Measurements from ENCODE around the gene MYLK2.

MYLK2 gene

DNA sequence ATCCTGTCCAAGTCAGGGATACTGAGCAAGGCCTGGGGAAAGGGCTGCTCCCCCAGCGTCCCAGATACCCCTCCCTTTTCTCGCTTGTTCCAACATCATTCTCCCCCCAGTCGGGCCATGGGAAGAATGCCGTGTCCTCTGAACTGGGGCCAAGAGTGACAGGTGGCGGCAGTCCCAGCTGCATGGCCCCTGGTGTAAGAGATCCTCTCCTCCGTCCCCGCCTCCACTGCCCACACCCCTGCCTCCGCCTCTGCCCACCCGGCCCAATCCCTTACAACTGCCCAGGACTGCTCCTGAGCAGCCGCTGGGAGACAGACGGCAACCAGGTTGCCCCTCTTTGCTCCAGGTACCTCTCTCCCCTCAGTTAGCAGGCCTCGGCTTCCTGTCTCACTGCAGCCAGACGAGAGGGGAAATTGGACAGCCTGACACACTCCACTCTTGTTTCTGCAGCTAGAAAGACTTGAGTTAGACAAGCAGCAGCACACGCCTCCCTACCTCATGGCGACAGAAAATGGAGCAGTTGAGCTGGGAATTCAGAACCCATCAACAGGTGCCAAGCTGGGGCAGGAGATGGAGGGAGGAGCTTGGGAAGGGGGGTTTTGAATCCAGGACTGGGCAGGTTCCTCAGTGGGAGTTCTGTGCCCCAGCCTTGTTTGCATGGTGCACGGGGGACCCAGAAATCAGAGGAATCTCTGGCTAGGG is at the start of gene MYLK2:
MYLK2 (plus strand) TSS at position 274 of the 702 bp plus-strand sequence; CDS start at position 499, 225 bp downstream.
- H3K36me3 ChIP-seq (ENCODE audit: control insufficient read depth, low read length): no peaks in the 10 kb centered on the region
- no peak within 1 kb of the TSS for H3K4me3 ChIP-seq (ENCODE audit: low read length)
- H3K4me1 ChIP-seq (ENCODE audit: control insufficient read depth, low read length): peaks cover 6% of the 10 kb centered on the region; the same call in 1 of the 2 replicates
- H3K27me3 ChIP-seq (ENCODE audit: control insufficient read depth, low read length): no peaks in the 10 kb centered on the region
- no peaks in the 10 kb centered on the region for H3K79me2 ChIP-seq (ENCODE audit: control insufficient read depth, low read length)
- H3K9me3 ChIP-seq (ENCODE audit: control insufficient read depth, insufficient read depth, low read length): no peaks in the 10 kb centered on the region
- no peaks in the 10 kb centered on the region for H4K20me1 ChIP-seq (ENCODE audit: control insufficient read depth, insufficient read depth, low read depth, low read length)
- H3K4me2 ChIP-seq (ENCODE audit: low read length): no peak within 1 kb of the TSS
- no peak within 1 kb of the TSS for H3K27ac ChIP-seq (ENCODE audit: low read depth, low read length)
- no peaks in the 10 kb centered on the region for H3K9me2 ChIP-seq (replicated peaks; ENCODE audit: control insufficient read depth, low read length)
- no peak for TF ChIP-seq EZH2phosphoT487 (IDR thresholded peaks at IDR 0.05; ENCODE audit: borderline replicate concordance, low read length)
- TF ChIP-seq, protein P1, sequence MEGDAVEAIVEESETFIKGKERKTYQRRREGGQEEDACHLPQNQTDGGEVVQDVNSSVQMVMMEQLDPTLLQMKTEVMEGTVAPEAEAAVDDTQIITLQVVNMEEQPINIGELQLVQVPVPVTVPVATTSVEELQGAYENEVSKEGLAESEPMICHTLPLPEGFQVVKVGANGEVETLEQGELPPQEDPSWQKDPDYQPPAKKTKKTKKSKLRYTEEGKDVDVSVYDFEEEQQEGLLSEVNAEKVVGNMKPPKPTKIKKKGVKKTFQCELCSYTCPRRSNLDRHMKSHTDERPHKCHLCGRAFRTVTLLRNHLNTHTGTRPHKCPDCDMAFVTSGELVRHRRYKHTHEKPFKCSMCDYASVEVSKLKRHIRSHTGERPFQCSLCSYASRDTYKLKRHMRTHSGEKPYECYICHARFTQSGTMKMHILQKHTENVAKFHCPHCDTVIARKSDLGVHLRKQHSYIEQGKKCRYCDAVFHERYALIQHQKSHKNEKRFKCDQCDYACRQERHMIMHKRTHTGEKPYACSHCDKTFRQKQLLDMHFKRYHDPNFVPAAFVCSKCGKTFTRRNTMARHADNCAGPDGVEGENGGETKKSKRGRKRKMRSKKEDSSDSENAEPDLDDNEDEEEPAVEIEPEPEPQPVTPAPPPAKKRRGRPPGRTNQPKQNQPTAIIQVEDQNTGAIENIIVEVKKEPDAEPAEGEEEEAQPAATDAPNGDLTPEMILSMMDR (IDR thresholded peaks at IDR 0.05; ENCODE audit: low read depth, low read length, poor library complexity, severe bottlenecking): no peak
- no peaks in the 10 kb centered on the region for H3F3A ChIP-seq (ENCODE audit: control insufficient read depth, insufficient read depth)

DNA sequence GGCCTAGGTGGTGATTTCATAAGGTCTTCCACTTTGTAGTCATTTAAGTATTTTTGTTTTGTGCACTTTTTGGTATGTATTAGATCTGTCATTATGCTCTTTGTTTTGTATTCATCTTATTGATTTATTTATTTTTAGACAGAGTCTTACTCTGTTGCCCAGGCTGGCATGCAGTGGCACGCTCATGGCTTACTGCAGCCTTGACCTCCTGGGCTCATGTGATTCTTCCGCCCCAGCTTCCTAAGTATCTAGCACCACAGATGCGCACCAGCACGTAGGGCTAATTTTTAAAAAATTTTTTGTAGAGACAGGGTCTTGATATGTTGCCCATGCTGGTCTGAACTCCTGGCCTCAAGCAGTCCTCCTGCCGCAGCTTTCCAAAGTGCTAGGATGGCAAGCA is 49.5 kb upstream of the MYLK2 start:
- Histone ChIP-seq H3K4me1 (ENCODE audit: control insufficient read depth, low read length) (no peaks in the 10 kb centered on the region), H3K4me3 (ENCODE audit: low read length) (no peak overlapping the region), H3K27me3 (ENCODE audit: control insufficient read depth, low read length) (no peaks in the 10 kb centered on the region), H3K79me2 (ENCODE audit: control insufficient read depth, low read length) (peaks cover 26% of the 10 kb centered on the region), H3K27ac (ENCODE audit: low read depth, low read length) (no peak overlapping the region), H3K9me2 (replicated peaks; ENCODE audit: control insufficient read depth, low read length) (no peaks in the 10 kb centered on the region), H3K4me2 (ENCODE audit: low read length) (no peak overlapping the region), H3K9me3 (ENCODE audit: control insufficient read depth, insufficient read depth, low read length) (no peaks in the 10 kb centered on the region), H3F3A (ENCODE audit: control insufficient read depth, insufficient read depth) (0 out of 2 replicates have a peak, but pooled peaks cover under 1% of the 10 kb centered on the region), H4K20me1 (ENCODE audit: control insufficient read depth, insufficient read depth, low read depth, low read length) (no peaks in the 10 kb centered on the region), H3K36me3 (ENCODE audit: control insufficient read depth, low read length) (peaks cover 82% of the 10 kb centered on the region)
- no peak for TF ChIP-seq EZH2phosphoT487 (IDR thresholded peaks at IDR 0.05; ENCODE audit: borderline replicate concordance, low read length)
- TF ChIP-seq, protein P1 (IDR thresholded peaks at IDR 0.05; ENCODE audit: low read depth, low read length, poor library complexity, severe bottlenecking): no peak

DNA sequence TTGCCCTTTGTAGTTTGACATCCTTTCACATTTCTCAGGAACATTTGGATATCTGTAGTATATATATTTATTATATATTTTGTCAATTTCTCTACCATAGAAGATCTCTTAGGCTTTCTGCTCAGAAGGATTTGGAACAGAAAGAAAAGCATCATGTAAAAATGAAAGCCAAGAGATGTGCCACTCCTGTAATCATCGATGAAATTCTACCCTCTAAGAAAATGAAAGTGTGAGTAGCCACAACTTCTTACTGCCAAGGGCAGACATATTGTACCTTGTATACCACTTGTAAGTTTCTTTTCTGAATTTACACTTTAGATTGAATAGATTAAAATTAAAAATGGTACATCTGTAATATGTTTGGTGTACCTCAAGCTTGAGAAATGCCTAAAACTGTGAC is 48.9 kb upstream of the MYLK2 start:
- H3K27ac ChIP-seq (ENCODE audit: low read depth, low read length): no peak overlapping the region
- peaks cover 81% of the 10 kb centered on the region for H3K36me3 ChIP-seq (ENCODE audit: control insufficient read depth, low read length)

More for the DNA sequence above, 48.9 kb upstream of the MYLK2 start:
- Histone ChIP-seq H3K27me3 (ENCODE audit: control insufficient read depth, low read length) (no peaks in the 10 kb centered on the region), H3K79me2 (ENCODE audit: control insufficient read depth, low read length) (peaks cover 22% of the 10 kb centered on the region), H3K4me1 (ENCODE audit: control insufficient read depth, low read length) (no peaks in the 10 kb centered on the region), H3F3A (ENCODE audit: control insufficient read depth, insufficient read depth) (no peaks in the 10 kb centered on the region), H3K9me2 (replicated peaks; ENCODE audit: control insufficient read depth, low read length) (no peaks in the 10 kb centered on the region), H4K20me1 (ENCODE audit: control insufficient read depth, insufficient read depth, low read depth, low read length) (no peaks in the 10 kb centered on the region), H3K4me3 (ENCODE audit: low read length) (no peak overlapping the region), H3K9me3 (ENCODE audit: control insufficient read depth, insufficient read depth, low read length) (no peaks in the 10 kb centered on the region), H3K4me2 (ENCODE audit: low read length) (no peak overlapping the region)
- no peak for TF ChIP-seq EZH2phosphoT487 (IDR thresholded peaks at IDR 0.05; ENCODE audit: borderline replicate concordance, low read length)
- TF ChIP-seq, protein P1 (IDR thresholded peaks at IDR 0.05; ENCODE audit: low read depth, low read length, poor library complexity, severe bottlenecking): no peak

Data from DOHH2 (cell line).